Immature natural killer cell (primary cell): ENCODE results near the gene PACRG. TPM values are rescaled to one million over a fixed set of nuclear protein-coding genes. Genes with fewer than 3 reads are reported as not detected.

Experiments used
- DNase-seq, 3 donors: peaks; one replicate each; pipeline ENCODE4 v3.0.0; 2022; ENCODE audit warnings: mixed read lengths in 1 of 3
- H3K27ac Mint-ChIP-seq, 6 donors: one replicate each; pipeline ENCODE4 v1.8.0; 2020; ENCODE audit warnings: mixed read lengths in 6 of 6, mild to moderate bottlenecking in 5 of 6, inconsistent platforms in 4 of 6, moderate library complexity in 3 of 6
- H3K27me3 Mint-ChIP-seq, 3 donors: one replicate each; pipeline ENCODE4 v1.8.0; 2020 to 2021; ENCODE audit warnings: low read depth in 3 of 3, mild to moderate bottlenecking in 3 of 3, mixed read lengths in 3 of 3, moderate library complexity in 3 of 3, inconsistent platforms in 1 of 3
- H3K36me3 Mint-ChIP-seq, 3 donors: one replicate each; pipeline ENCODE4 v1.8.0; 2020; ENCODE audit warnings: mixed read lengths in 3 of 3, inconsistent platforms in 2 of 3, mild to moderate bottlenecking in 2 of 3
- H3K4me1 Mint-ChIP-seq, 2 donors: one replicate each; pipeline ENCODE4 v1.8.0; 2020; ENCODE audit warnings: inconsistent platforms in 2 of 2, mild to moderate bottlenecking in 2 of 2, mixed read lengths in 2 of 2, moderate library complexity in 1 of 2
- H3K4me3 Mint-ChIP-seq, 5 donors: one replicate each; pipeline ENCODE4 v1.8.0; 2020; ENCODE audit warnings: mild to moderate bottlenecking in 5 of 5, mixed read lengths in 5 of 5, inconsistent platforms in 3 of 5, moderate library complexity in 3 of 5
- H3K9me3 Mint-ChIP-seq, 6 donors: one replicate each; pipeline ENCODE4 v1.8.0; 2020; ENCODE audit warnings: mild to moderate bottlenecking in 6 of 6, mixed read lengths in 6 of 6, inconsistent platforms in 4 of 6, moderate library complexity in 3 of 6
- polyA plus RNA-seq, 3 donors: library from polyadenylated mRNA; unstranded; fragments of 300-500 nt; fragmentation: Illumina TruSeq; gene quantifications; one replicate each; pipeline ENCODE4 v1.2.3, GENCODE V29; 2021

Gene PACRG
- polyA plus RNA-seq, 3 donors from 2014 or later = not detected

DNA sequence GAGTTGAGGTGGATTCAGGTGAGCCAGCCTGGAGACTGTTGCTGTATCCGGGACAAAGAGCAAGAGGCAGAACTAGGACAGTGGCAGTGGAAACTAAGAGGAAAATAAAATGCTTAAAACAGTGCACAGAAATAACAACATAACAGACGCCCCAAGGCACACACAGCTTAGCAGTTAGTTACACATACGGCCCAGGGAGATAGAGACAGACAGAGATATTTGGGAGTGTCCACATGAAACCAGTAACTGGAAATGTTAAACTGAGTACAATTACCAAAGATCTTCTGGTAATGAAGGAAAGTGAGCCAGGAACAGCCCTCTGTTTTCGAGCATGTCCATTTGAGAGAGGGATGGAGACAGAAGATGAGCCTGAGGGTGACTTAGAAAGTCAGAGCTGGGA, 449.2 kb downstream of the PACRG start:
- Mint-ChIP-seq H3K4me1 (no peaks in the 10 kb centered on the region), H3K36me3 (no peaks in the 10 kb centered on the region), H3K9me3 (no peaks in the 10 kb centered on the region), H3K4me3 (no peak overlapping the region), H3K27me3 (peaks cover 5 to 8% (median 7%) of the 10 kb centered on the region in 3 donors), H3K27ac (no peak overlapping the region)
- DNase-seq = no peak

DNA sequence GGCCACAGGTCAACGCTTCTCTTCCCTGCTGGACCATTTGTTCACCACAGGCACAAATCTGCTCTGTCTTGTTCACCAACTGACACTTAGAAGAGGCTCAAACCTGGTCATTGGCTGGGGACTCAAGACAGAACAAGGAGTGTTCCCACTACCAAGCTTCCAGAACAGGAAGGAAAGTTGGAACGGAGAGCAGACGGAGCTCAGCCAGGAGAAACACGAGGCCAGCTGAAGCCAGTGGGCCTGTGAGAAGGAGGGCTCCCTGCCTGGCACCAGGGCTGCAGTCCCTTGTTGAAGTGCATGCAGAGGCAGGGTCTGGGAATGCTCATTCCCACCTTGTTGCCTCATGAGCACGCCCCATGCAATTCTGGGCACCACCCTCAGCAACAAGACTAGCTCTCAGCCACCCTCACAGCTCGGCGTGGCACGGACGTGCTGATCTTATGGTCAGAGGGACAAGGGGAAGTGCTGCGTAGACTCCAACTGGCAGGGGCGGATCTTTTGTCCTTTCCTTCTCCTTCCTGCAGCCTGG, 450.2 kb downstream of the PACRG start:
- Mint-ChIP-seq H3K27ac (no peak overlapping the region), H3K4me3 (no peak overlapping the region), H3K4me1 (no peaks in the 10 kb centered on the region), H3K9me3 (no peaks in the 10 kb centered on the region), H3K27me3 (peaks cover 5 to 15% (median 8%) of the 10 kb centered on the region in 3 donors), H3K36me3 (no peaks in the 10 kb centered on the region)
- no peak for DNase-seq

DNA sequence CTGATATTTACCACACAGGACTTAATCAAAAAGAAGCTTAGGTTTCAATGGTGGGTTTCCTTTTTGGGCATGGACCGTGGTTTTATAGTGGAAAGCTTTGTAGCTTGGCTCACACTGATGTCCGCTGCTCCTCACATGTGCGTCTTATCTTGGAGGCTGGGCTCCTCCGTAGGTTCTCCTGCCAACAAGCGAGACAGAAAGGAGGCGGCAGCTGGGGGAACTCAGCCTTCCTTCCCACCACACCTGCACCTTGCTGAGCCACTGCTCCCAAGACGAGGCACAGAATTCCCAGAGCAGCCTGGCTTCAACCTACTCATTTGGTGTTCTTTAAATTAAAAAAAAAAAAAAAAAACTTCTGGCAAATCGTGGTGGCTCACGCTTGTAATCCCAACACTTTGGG, 451.3 kb downstream of the PACRG start:
- no peak for DNase-seq
- Mint-ChIP-seq H3K4me1 (no peaks in the 10 kb centered on the region), H3K4me3 (no peak overlapping the region), H3K36me3 (no peaks in the 10 kb centered on the region), H3K27ac (no peak overlapping the region), H3K27me3 (peaks cover 6 to 17% (median 8%) of the 10 kb centered on the region in 3 donors), H3K9me3 (no peaks in the 10 kb centered on the region)

DNA sequence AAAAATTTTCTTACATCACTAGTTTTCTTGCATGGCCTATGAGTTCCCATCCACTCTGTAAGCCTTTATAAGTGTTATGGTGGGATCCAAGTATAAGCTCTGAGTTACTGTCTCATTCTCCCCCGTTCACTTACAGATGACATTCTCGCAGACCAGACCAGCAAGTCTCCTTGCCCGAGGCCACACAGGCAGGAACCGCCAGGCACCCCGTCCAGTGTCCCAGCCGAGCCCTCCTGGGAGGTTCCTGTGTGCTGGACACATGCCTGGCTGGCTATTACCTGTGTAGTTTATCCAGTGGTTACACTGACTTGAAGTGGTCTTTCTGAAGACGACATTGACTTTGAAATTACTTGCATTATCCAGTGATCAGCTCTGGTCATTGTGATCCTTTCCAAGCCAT, 451.9 kb downstream of the PACRG start:
- Mint-ChIP-seq H3K4me3 (no peak overlapping the region), H3K4me1 (no peaks in the 10 kb centered on the region), H3K9me3 (no peaks in the 10 kb centered on the region), H3K27me3 (peaks cover 5 to 20% (median 6%) of the 10 kb centered on the region in 3 donors), H3K27ac (no peak overlapping the region), H3K36me3 (no peaks in the 10 kb centered on the region)
- no peak for DNase-seq

DNA sequence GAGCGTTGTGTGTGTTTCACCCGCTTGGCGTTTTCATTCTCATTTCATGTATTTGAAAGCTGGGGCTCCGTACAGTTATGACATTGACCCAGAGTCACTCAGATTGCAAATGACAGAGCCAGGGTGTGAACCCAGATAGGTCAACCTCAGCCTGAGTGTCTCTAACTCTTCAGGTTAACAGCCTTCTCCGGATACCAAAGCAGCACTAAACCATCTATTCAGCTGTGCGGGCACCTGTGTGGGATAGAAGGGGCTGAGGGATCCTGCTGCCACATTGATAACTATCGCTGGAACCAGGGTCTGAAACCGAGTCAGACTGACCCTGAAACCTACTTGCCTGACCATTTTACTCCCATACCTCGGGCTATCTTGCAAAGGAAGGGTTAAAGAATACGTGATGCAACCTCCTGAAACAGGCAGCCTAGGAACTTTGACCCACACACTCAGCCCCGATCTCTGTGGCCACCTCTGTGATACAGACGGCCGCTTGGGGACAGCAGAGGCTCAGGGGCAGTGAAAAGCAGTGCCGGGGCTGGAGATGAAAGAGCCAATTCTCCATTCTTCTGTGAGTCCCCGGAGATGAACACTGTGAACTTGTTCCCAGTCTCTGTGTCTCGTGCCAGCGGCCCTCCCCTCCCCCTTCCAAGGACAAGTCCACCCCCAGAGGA, 453.2 kb downstream of the PACRG start:
- no peaks in the 10 kb centered on the region for H3K4me1 Mint-ChIP-seq
- peaks cover 1 to 20% (median 5%) of the 10 kb centered on the region in 3 donors for H3K27me3 Mint-ChIP-seq
- H3K9me3 Mint-ChIP-seq = no peaks in the 10 kb centered on the region
- H3K36me3 Mint-ChIP-seq = no peaks in the 10 kb centered on the region
- no peak for DNase-seq
- H3K4me3 Mint-ChIP-seq = no peak overlapping the region
- H3K27ac Mint-ChIP-seq = no peak overlapping the region

DNA sequence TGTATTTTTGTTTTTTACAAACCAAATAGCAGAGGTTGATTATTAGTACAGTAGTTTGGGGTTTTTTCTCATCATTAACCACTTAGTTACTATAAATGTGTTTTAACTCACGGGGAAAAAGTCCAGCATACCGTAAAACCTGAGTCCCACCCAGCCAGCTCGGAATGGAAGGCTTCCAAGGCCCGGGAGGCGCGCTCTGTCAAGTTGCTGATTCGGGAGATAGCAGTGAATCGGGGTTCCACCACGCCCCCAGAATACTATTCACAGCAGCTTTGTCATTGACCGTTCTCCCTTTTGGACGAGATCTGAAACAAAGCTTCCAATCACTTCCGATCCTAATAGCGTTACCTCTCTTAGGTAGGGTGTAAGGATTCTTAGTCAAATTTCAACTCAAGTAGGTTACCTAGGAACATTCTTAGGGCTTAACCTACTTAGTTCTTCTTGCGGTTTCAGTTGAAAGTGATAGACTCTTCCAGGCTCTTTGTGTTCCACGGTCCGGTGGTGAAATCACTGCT, 453.9 kb downstream of the PACRG start:
- peaks cover 1 to 24% (median 4%) of the 10 kb centered on the region in 3 donors for H3K27me3 Mint-ChIP-seq
- H3K36me3 Mint-ChIP-seq = no peaks in the 10 kb centered on the region
- H3K9me3 Mint-ChIP-seq = no peaks in the 10 kb centered on the region
- H3K4me3 Mint-ChIP-seq = no peak overlapping the region
- no peak for DNase-seq
- no peaks in the 10 kb centered on the region for H3K4me1 Mint-ChIP-seq
- H3K27ac Mint-ChIP-seq = no peak overlapping the region

DNA sequence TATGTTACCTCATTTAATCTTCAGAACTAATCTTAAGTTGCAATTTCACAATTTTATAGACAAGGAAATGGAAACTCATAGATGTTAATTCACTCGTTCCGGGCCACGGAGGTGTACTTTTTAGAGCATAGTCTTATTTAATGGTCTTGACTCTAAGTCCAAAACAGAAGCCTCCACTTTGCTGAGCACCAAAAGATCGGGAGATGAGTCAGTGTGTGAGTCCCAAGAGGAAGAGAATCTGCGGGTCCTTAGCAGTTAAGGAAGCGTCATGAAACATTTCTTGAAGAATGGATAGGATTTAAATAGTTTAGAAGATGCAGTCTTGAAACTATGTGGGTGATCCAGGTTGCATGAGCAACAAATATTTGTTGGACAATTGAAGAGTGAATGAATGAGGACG, 454.9 kb downstream of the PACRG start:
- H3K4me3 Mint-ChIP-seq = no peak overlapping the region
- no peaks in the 10 kb centered on the region for H3K36me3 Mint-ChIP-seq
- H3K4me1 Mint-ChIP-seq = no peaks in the 10 kb centered on the region
- H3K27me3 Mint-ChIP-seq = peaks cover 1 to 21% (median 4%) of the 10 kb centered on the region in 3 donors
- no peak for DNase-seq
- H3K27ac Mint-ChIP-seq = no peak overlapping the region
- no peaks in the 10 kb centered on the region for H3K9me3 Mint-ChIP-seq

DNA sequence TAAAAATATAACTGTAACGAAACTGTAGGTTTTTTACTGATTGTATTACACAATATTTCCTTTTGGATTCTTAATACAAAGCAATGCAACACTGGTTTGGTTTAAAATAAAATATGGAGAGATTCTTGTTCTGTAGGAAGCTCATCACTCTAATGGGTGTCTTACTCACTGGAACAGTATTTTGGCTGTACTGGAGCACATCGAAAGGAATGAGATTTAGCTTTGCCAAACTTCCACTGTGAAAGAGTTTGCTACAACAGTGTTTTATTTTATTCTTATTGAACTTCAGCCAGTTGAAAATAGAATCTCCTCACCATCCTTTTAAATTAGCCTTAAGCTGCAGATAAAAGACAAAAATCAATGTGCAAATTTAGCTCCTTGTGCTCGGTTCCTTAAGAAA, 456.0 kb downstream of the PACRG start:
- no peak overlapping the region for H3K4me3 Mint-ChIP-seq
- H3K4me1 Mint-ChIP-seq = no peaks in the 10 kb centered on the region
- no peak overlapping the region for H3K27ac Mint-ChIP-seq
- no peaks in the 10 kb centered on the region for H3K36me3 Mint-ChIP-seq
- no peak for DNase-seq
- H3K9me3 Mint-ChIP-seq = no peaks in the 10 kb centered on the region
- H3K27me3 Mint-ChIP-seq = peaks cover 1 to 18% (median 4%) of the 10 kb centered on the region in 3 donors

DNA sequence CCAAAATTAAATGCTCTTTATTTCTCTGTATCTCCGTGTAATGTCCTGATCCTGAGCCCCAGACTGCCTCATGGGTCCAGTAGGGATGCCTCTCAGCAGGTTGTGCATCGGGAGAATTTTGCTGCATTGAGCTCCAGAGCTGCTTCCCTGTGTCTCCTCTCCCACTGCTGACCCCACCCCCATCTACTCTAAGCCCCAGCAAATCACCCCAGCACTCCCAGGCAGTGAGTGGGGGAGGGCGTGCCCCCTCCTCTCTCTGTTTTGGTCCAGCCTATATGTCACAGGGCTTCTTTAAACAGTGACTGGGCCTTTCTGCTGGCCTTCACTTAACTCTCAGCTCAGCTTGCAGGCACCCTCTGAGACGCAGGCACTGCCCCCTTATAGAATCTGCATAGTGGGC, 458.0 kb downstream of the PACRG start:
- no peak overlapping the region for H3K4me3 Mint-ChIP-seq
- H3K27ac Mint-ChIP-seq = no peak overlapping the region

DNA sequence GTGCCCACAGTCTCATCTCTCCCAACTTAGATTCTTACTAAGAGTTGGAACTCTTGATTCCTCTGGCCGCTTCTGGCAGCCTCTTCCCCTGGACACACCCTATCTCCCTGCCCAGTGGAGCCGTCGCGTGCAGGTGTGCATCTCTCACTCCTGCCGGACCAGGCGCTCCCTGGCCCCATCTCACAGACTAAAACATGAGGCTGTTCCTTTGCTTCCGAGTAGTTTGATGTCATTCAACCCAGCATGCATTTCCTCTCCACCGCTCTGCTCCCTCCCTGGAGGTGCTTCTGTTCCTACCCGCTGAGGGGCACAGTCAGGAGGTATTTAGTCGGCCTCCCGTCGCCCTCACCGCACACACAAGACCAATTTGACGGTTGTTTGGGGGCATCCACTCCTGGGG, 458.8 kb downstream of the PACRG start:
- Mint-ChIP-seq H3K4me3 (no peak overlapping the region), H3K9me3 (no peaks in the 10 kb centered on the region), H3K27me3 (peaks cover 3 to 18% (median 4%) of the 10 kb centered on the region in 3 donors), H3K4me1 (no peaks in the 10 kb centered on the region), H3K27ac (no peak overlapping the region), H3K36me3 (no peaks in the 10 kb centered on the region)
- no peak for DNase-seq

More for the DNA sequence above, 458.0 kb downstream of the PACRG start:
- no peaks in the 10 kb centered on the region for H3K9me3 Mint-ChIP-seq
- peaks cover 2 to 18% (median 4%) of the 10 kb centered on the region in 3 donors for H3K27me3 Mint-ChIP-seq
- DNase-seq = no peak
- no peaks in the 10 kb centered on the region for H3K4me1 Mint-ChIP-seq
- H3K36me3 Mint-ChIP-seq = no peaks in the 10 kb centered on the region

DNA sequence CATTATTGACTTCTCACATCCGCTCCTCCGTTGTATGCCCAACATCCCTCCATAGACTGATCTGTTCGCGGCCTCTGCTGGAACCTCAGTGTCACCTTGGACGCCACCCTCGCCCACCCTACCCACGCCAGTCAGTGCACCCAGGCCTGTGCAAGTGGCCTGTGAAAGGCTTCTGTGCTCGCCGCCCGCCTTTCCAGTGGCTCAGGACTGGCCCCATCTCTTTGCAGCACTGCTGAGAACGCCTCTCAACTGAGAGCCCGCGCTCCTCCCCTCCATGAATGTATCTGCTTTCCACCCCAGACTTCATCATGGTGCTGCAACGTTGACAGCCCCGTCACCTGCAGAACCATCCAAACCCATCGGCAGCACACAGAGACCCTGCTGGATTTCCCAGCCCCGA, 459.4 kb downstream of the PACRG start:
- Mint-ChIP-seq H3K27ac (no peak overlapping the region), H3K27me3 (peaks cover 2 to 16% (median 4%) of the 10 kb centered on the region in 3 donors), H3K4me1 (no peaks in the 10 kb centered on the region), H3K36me3 (no peaks in the 10 kb centered on the region), H3K9me3 (no peaks in the 10 kb centered on the region), H3K4me3 (no peak overlapping the region)
- DNase-seq = no peak

DNA sequence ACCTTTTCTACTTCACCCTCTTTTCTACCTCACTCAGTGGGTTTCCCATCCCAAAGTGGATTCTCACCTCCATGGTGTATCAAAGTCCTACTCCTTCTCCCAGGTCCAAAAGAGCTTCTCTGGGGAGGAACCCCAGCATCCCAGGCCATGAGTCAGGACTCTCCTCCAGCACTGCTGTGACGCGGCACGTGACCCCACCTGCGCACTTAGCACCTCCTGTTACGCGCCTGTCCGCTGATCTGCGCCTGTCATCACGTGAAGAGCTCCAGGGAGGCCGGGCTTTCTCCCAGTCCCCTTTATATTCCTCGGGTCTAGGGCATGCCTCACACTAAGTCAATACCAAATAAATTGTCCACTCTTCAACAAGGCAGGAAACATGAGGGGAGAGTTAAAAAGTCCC, 459.8 kb downstream of the PACRG start:
- Mint-ChIP-seq H3K4me3 (no peak overlapping the region), H3K4me1 (no peaks in the 10 kb centered on the region), H3K27me3 (peaks cover 2 to 13% (median 4%) of the 10 kb centered on the region in 3 donors), H3K36me3 (no peaks in the 10 kb centered on the region), H3K27ac (no peak overlapping the region), H3K9me3 (no peaks in the 10 kb centered on the region)
- DNase-seq = no peak

DNA sequence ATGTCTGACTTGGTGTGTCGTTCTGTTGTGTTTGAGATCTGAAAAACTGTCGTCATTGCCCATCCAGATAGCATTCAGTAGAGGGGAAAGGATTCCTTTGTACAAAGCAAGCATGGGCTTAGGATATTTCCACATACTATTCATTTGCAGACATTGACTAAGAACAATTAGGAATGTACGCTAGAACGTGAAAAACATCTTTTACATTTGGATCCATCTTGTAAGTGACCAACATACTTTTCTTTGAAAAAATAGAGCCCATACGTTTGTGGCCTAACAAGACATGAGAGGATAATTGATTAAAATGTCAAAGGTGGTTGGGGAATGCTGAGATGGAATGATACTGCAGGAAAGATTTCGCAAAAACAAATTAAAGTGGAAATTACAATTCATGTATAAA, 461.0 kb downstream of the PACRG start:
- Mint-ChIP-seq H3K36me3 (no peaks in the 10 kb centered on the region), H3K9me3 (no peaks in the 10 kb centered on the region), H3K27ac (no peak overlapping the region), H3K4me1 (no peaks in the 10 kb centered on the region), H3K27me3 (peaks cover 2 to 7% (median 2%) of the 10 kb centered on the region in 3 donors), H3K4me3 (no peak overlapping the region)
- no peak for DNase-seq

DNA sequence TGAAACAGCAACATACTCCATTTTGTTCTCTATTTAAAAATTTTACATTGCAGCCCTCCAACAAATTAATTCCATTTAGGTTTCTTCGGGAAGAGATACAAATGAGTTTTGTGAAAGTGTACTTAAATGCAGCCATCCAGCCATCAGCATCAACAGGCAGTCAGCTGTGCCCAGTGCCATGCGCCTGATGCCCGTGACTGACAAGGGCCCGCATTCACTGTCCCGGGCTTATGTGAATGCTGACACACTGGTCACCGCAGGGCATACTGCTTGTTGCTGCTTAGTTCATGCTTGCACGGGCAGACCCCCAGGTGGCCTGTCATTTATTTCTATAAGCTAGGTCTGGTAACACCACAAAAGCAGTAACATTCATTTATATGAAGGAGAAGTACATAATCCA, 461.8 kb downstream of the PACRG start:
- Mint-ChIP-seq H3K27me3 (peaks cover 2 to 5% (median 3%) of the 10 kb centered on the region in 3 donors), H3K9me3 (no peaks in the 10 kb centered on the region), H3K4me1 (no peaks in the 10 kb centered on the region), H3K27ac (no peak overlapping the region), H3K36me3 (no peaks in the 10 kb centered on the region), H3K4me3 (no peak overlapping the region)
- no peak for DNase-seq

DNA sequence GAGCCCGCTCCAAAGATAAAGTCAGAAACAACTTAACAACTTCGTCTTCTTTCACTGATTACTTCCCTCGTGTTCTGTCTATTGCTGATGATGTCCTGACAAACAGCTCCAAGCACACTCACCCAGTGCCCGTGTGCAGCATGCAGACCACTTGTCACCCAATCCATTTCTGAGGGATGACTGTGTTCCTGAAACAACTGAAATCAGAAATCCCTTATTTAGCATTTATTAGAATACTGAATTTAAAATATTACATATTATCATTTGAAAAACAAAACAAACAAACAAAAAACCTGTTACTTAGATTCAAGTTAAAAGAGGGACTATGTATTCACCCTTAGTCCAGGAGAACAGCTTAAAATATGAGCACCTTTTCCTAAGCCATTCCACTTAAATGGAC, 463.0 kb downstream of the PACRG start:
- Mint-ChIP-seq H3K36me3 (no peaks in the 10 kb centered on the region), H3K9me3 (no peaks in the 10 kb centered on the region), H3K27ac (no peak overlapping the region), H3K27me3 (peaks cover 2 to 5% (median 5%) of the 10 kb centered on the region in 3 donors), H3K4me3 (no peak overlapping the region), H3K4me1 (no peaks in the 10 kb centered on the region)
- no peak for DNase-seq
